ENCODE measurements around the gene HUWE1.

GRCh38 chrX:53656845-53657244 lies 29.7 kb downstream of the HUWE1 start:
- TF ChIP-seq CTCF (IDR thresholded peaks at IDR 0.05; ENCODE audit: borderline replicate concordance, extremely low read depth, low read length, poor library complexity, severe bottlenecking) (no peak), EZH2 (IDR thresholded peaks at IDR 0.05; ENCODE audit: borderline replicate concordance, low read depth, low read length, severe bottlenecking) (no peak)
